GM21367 (cell line): ENCODE results near the gene RALGAPA1.

ENCODE experiments used
- ATAC-seq: cut with Tn5 transposase; IDR thresholded peaks from one replicate; pipeline ENCODE4 v1.9.1; 2021; ENCODE audit not compliant: unreplicated experiment

RALGAPA1 gene

GRCh38 chr14:35503646-35504045, 305.4 kb downstream of the RALGAPA1 start:
- ATAC-seq, result no peak

- ATAC-seq, result no peak
Observed at GRCh38 chr14:35499180-35499579, 309.9 kb downstream of the RALGAPA1 start.

DNA sequence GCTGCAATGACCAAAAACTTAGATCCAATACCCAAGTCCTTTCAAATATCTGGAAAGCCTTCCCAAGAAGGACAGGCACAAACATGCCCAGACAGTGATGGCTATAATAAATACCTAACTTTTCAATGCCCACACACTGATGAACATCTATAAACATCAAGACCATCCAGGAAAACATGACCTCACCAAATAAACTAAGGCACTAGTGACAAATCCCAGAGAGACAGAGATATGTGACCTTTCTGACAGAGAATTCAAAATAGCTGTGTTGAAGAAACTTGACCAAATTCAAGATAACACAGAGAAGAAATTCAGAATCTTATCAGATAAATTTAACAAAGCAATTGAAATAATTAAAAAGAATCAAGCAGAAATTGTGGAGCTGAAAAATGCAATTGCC, 313.8 kb downstream of the RALGAPA1 start:
- no peak for ATAC-seq

DNA sequence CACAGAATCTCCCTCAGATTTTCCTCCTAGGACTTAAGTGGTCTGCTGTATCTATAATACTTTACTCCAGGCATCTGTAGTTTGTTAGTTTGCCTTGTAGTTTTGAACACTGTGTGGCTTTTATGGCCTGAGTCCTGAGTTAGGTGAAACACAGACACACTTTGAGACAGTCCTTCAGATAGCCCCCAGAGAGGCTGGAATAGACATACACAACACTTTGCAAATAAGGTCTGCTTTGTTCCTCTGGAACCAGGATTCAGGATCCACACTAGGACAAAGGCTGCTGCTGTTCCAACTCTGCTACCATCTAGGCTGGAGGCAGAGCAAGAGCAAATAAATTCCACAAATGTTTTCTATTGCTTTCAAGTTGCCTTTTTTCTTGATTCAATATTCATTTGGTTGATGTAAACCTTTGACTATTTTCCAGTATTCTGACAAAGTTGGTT, 316.5 kb downstream of the RALGAPA1 start:
- no peak for ATAC-seq
